ENCODE measurements around the gene DERL3.

The DERL3 gene

DNA sequence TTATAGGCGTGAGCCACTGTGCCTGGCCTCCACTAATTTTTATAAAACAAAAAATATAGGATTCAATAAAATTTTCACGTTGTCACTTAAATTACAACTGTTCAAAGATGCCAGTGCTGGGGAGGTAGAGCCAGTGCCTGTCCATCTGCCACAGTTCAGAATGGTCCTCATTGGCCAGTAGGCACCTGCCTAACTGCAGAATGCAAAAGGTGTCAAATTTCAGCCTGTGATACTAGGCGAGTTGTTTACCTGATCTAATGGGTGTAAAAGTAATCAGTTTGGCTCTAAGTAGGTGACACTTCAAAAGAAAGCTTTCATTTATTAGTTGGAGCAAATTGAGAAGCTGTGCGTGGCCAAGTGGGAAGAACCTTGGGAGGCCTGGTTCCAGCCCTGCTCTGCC, 49.7 kb downstream of the DERL3 start:
- no peak overlapping the region for H4K91ac ChIP-seq (ENCODE audit: low read depth, low read length)
- H3K9me3 ChIP-seq (ENCODE audit: insufficient read depth, low read depth, low read length): no peaks in the 10 kb centered on the region
- peaks cover 11% of the 10 kb centered on the region for H3K79me2 ChIP-seq (ENCODE audit: control insufficient read depth, insufficient read depth, low read length, poor library complexity)
- H3K18ac ChIP-seq (ENCODE audit: low read length): no peak overlapping the region
- H2BK12ac ChIP-seq (ENCODE audit: low read length): no peak overlapping the region
- no peak overlapping the region for H3K14ac ChIP-seq (ENCODE audit: low read length)
- no peak overlapping the region for H3K4me3 ChIP-seq (ENCODE audit: low read depth, low read length)
- peaks cover 25 to 28% of the 10 kb centered on the region in 2 experiments for H3K36me3 ChIP-seq (ENCODE audit: control insufficient read depth in 1 of 2, insufficient read depth in 2 of 2, low read length in 2 of 2)
- H2AK5ac ChIP-seq (ENCODE audit: low read length): no peak overlapping the region
- H2BK120ac ChIP-seq (ENCODE audit: insufficient read depth, low read length, poor library complexity): no peak overlapping the region
- H2AFZ ChIP-seq (ENCODE audit: insufficient read depth, low read length, poor library complexity): no peak overlapping the region
- H3K23ac ChIP-seq (ENCODE audit: low read length): no peak overlapping the region
- peak overlapping the region; percentile 71 for H3K4ac ChIP-seq (ENCODE audit: low read depth, low read length)
- peaks cover 5% of the 10 kb centered on the region in 2 experiments for H3K4me1 ChIP-seq (ENCODE audit: control insufficient read depth in 1 of 2, insufficient read depth in 2 of 2, low read length in 2 of 2)
- H3K27ac ChIP-seq (ENCODE audit: low read depth, low read length): no peak overlapping the region
- no peak overlapping the region for H4K8ac ChIP-seq (ENCODE audit: low read depth, low read length)
- H3K79me1 ChIP-seq (ENCODE audit: low read length): peaks cover 12% of the 10 kb centered on the region
- no peak overlapping the region for H3K4me2 ChIP-seq (ENCODE audit: low read length)
- no peak overlapping the region for H2BK5ac ChIP-seq (ENCODE audit: low read depth, low read length, poor library complexity)
- DNase-seq: no peak
- H3K27me3 ChIP-seq (ENCODE audit: insufficient read depth, low read length): no peaks in the 10 kb centered on the region
- WGBS (ENCODE audit: extremely low coverage, insufficient coverage, insufficient read length): no CpG with 5 or more reads among the region's 4 CpGs
- no peak overlapping the region for H4K12ac ChIP-seq (ENCODE audit: low read depth, low read length)
- H3K9ac ChIP-seq (ENCODE audit: low read length): no peak overlapping the region

DNA sequence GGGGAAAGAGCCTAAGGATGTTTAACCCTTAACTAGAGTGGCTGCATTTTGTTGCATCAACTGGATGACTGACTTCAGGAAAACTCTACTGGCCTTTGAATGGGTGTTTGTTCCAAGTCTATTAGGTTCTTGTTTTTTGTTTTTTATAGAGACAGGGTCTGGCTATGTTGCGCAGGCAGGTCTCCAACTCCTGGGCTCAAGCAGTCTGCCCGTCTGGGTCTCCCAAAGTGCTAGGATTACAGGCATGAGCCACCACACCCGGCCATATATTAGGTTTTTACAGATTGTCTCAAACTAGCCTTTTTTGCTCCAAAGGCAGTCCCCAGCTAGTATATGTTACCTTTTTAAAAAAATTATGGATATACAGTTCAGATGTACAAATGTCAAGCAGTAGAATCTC, 50.9 kb downstream of the DERL3 start:
- Histone ChIP-seq H3K79me2 (ENCODE audit: control insufficient read depth, insufficient read depth, low read length, poor library complexity) (peaks cover 11% of the 10 kb centered on the region), H4K8ac (ENCODE audit: low read depth, low read length) (no peak overlapping the region)
- WGBS (ENCODE audit: extremely low coverage, insufficient coverage, insufficient read length): no CpG with 5 or more reads among the region's 3 CpGs

DNA sequence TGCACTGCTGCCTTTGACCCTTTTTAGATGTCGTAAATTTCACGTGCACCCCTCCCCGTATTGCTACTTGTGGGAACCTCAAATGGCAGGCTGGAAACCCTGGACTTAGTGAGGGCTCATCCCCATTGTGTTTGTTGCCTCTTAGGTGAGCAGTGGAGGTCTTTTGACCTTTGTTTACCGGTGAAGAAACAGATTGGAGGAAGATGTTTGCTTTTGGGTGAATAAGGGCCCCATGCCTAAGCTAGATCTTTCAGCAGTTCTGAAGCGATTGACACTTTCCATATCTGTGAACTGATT, 51.3 kb downstream of the DERL3 start:
- Histone ChIP-seq H4K12ac (ENCODE audit: low read depth, low read length) (no peak overlapping the region), H3K14ac (ENCODE audit: low read length) (peak overlapping the region; percentile 17), H2AK5ac (ENCODE audit: low read length) (no peak overlapping the region), H4K8ac (ENCODE audit: low read depth, low read length) (no peak overlapping the region), H3K9me3 (ENCODE audit: insufficient read depth, low read depth, low read length) (no peaks in the 10 kb centered on the region), H3K4ac (ENCODE audit: low read depth, low read length) (peak overlapping the region; percentile 84), H3K9ac (ENCODE audit: low read length) (peak overlapping the region; percentile 96), H3K4me1 (ENCODE audit: control insufficient read depth in 1 of 2, insufficient read depth in 2 of 2, low read length in 2 of 2) (peaks cover 5% of the 10 kb centered on the region in 2 experiments), H2BK120ac (ENCODE audit: insufficient read depth, low read length, poor library complexity) (no peak overlapping the region), H3K4me2 (ENCODE audit: low read length) (peak overlapping the region; percentile 96), H3K79me1 (ENCODE audit: low read length) (peaks cover 12% of the 10 kb centered on the region), H3K79me2 (ENCODE audit: control insufficient read depth, insufficient read depth, low read length, poor library complexity) (peaks cover 11% of the 10 kb centered on the region), H2AFZ (ENCODE audit: insufficient read depth, low read length, poor library complexity) (no peak overlapping the region), H3K27ac (ENCODE audit: low read depth, low read length) (peak overlapping the region; percentile 21), H3K18ac (ENCODE audit: low read length) (no peak overlapping the region), H3K36me3 (ENCODE audit: control insufficient read depth in 1 of 2, insufficient read depth in 2 of 2, low read length in 2 of 2) (peaks cover 12 to 14% of the 10 kb centered on the region in 2 experiments), H3K23ac (ENCODE audit: low read length) (no peak overlapping the region), H2BK5ac (ENCODE audit: low read depth, low read length, poor library complexity) (no peak overlapping the region), H3K4me3 (ENCODE audit: low read depth, low read length) (peak overlapping the region; percentile 83), H2BK12ac (ENCODE audit: low read length) (no peak overlapping the region), H4K91ac (ENCODE audit: low read depth, low read length) (peak overlapping the region; percentile 25), H3K27me3 (ENCODE audit: insufficient read depth, low read length) (no peaks in the 10 kb centered on the region)
- no CpG with 5 or more reads among the region's 5 CpGs for WGBS (ENCODE audit: extremely low coverage, insufficient coverage, insufficient read length)
- peak in 1 of 2 donors; percentile 21 for DNase-seq

More for the DNA sequence above, 50.9 kb downstream of the DERL3 start:
- no peak overlapping the region for H2BK120ac ChIP-seq (ENCODE audit: insufficient read depth, low read length, poor library complexity)
- H3K4me1 ChIP-seq (ENCODE audit: control insufficient read depth in 1 of 2, insufficient read depth in 2 of 2, low read length in 2 of 2): peaks cover 5% of the 10 kb centered on the region in 2 experiments
- no peak overlapping the region for H2BK5ac ChIP-seq (ENCODE audit: low read depth, low read length, poor library complexity)
- H2BK12ac ChIP-seq (ENCODE audit: low read length): no peak overlapping the region
- H4K91ac ChIP-seq (ENCODE audit: low read depth, low read length): no peak overlapping the region
- H4K12ac ChIP-seq (ENCODE audit: low read depth, low read length): no peak overlapping the region
- H3K18ac ChIP-seq (ENCODE audit: low read length): no peak overlapping the region
- H3K4me2 ChIP-seq (ENCODE audit: low read length): peak overlapping the region; percentile 96
- H3K14ac ChIP-seq (ENCODE audit: low read length): no peak overlapping the region
- peaks cover 16 to 18% of the 10 kb centered on the region in 2 experiments for H3K36me3 ChIP-seq (ENCODE audit: control insufficient read depth in 1 of 2, insufficient read depth in 2 of 2, low read length in 2 of 2)
- peak overlapping the region; percentile 84 for H3K4ac ChIP-seq (ENCODE audit: low read depth, low read length)
- DNase-seq: no peak
- H2AFZ ChIP-seq (ENCODE audit: insufficient read depth, low read length, poor library complexity): no peak overlapping the region
- peaks cover 12% of the 10 kb centered on the region for H3K79me1 ChIP-seq (ENCODE audit: low read length)
- H3K4me3 ChIP-seq (ENCODE audit: low read depth, low read length): no peak overlapping the region
- no peaks in the 10 kb centered on the region for H3K27me3 ChIP-seq (ENCODE audit: insufficient read depth, low read length)
- no peak overlapping the region for H3K23ac ChIP-seq (ENCODE audit: low read length)
- no peak overlapping the region for H2AK5ac ChIP-seq (ENCODE audit: low read length)
- peak overlapping the region; percentile 96 for H3K9ac ChIP-seq (ENCODE audit: low read length)
- H3K27ac ChIP-seq (ENCODE audit: low read depth, low read length): no peak overlapping the region
- H3K9me3 ChIP-seq (ENCODE audit: insufficient read depth, low read depth, low read length): no peaks in the 10 kb centered on the region

DNA sequence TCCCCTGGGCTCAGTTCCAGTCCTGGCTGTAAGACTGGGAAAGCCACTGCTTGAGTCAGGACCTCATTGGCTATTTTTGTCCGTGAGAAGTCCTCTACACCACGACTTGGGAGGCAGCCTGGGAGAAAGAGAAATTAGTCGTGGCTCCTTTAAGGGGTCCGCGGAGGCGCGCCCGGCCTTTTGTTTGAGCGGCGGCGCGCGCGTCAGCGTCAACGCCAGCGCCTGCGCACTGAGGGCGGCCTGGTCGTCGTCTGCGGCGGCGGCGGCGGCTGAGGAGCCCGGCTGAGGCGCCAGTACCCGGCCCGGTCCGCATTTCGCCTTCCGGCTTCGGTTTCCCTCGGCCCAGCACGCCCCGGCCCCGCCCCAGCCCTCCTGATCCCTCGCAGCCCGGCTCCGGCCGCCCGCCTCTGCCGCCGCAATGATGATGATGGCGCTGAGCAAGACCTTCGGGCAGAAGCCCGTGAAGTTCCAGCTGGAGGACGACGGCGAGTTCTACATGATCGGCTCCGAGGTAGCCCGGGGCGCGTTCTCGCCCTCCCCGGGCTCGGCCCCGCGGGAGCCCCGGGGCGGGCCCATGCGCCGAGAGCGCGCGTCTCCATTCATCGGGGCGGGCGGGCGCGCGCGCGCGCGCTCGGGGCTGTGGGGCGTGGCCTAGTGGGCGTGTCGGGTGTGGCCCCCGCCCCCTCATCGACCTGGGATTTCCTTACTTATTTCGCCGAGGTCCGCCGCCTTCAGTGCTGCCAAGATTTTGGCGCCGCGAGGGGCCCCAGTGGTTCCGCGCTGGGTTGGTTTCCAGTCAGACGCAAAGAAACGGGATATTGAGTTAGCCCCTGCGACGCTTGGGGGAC, 51.8 kb downstream of the DERL3 start, which contains the start of gene SMARCB1:
Gene SMARCB1 (plus strand): TSS at position 215 of the 848 bp plus-strand sequence. CDS start 204 bp downstream, at position 419.
- Histone ChIP-seq H3K9me3 (ENCODE audit: insufficient read depth, low read depth, low read length) (no peaks in the 10 kb centered on the region), H3K79me1 (ENCODE audit: low read length) (peaks cover 12% of the 10 kb centered on the region), H2BK5ac (ENCODE audit: low read depth, low read length, poor library complexity) (peak within 1 kb of the TSS; percentile 99), H2BK120ac (ENCODE audit: insufficient read depth, low read length, poor library complexity) (peak within 1 kb of the TSS; percentile 100), H4K91ac (ENCODE audit: low read depth, low read length) (peak within 1 kb of the TSS; percentile 100), H2AFZ (ENCODE audit: insufficient read depth, low read length, poor library complexity) (peak within 1 kb of the TSS; percentile 98), H3K18ac (ENCODE audit: low read length) (peak within 1 kb of the TSS; percentile 100), H3K14ac (ENCODE audit: low read length) (peak within 1 kb of the TSS; percentile 100), H4K8ac (ENCODE audit: low read depth, low read length) (peak within 1 kb of the TSS; percentile 100), H3K4ac (ENCODE audit: low read depth, low read length) (peak within 1 kb of the TSS; percentile 99), H3K36me3 (ENCODE audit: control insufficient read depth in 1 of 2, insufficient read depth in 2 of 2, low read length in 2 of 2) (peaks cover 7 to 8% of the 10 kb centered on the region in 2 experiments), H2BK12ac (ENCODE audit: low read length) (peak within 1 kb of the TSS; percentile 42), H3K4me2 (ENCODE audit: low read length) (peak within 1 kb of the TSS; percentile 96), H3K23ac (ENCODE audit: low read length) (no peak within 1 kb of the TSS), H3K4me3 (ENCODE audit: low read depth, low read length) (peak within 1 kb of the TSS; percentile 95), H3K9ac (ENCODE audit: low read length) (peak within 1 kb of the TSS; percentile 100), H2AK5ac (ENCODE audit: low read length) (peak within 1 kb of the TSS; percentile 98), H4K12ac (ENCODE audit: low read depth, low read length) (peak within 1 kb of the TSS; percentile 100), H3K79me2 (ENCODE audit: control insufficient read depth, insufficient read depth, low read length, poor library complexity) (peaks cover 11% of the 10 kb centered on the region), H3K27me3 (ENCODE audit: insufficient read depth, low read length) (no peaks in the 10 kb centered on the region), H3K27ac (ENCODE audit: low read depth, low read length) (peak within 1 kb of the TSS; percentile 99), H3K4me1 (ENCODE audit: control insufficient read depth in 1 of 2, insufficient read depth in 2 of 2, low read length in 2 of 2) (peaks cover 5% of the 10 kb centered on the region in 2 experiments)
- no CpG with 5 or more reads among the region's 97 CpGs for WGBS (ENCODE audit: extremely low coverage, insufficient coverage, insufficient read length)
- DNase-seq: peak; percentile 85 to 96

Measured in trophoblast cell (in vitro differentiated cells and primary cell).